H9 (cell line): Measurements from ENCODE around the gene SCYGR7. TPM values are rescaled to one million over a fixed set of nuclear protein-coding genes. Genes with fewer than 3 reads are reported as not detected.

Experiments used
- DNase-seq: peaks from one replicate; pipeline ENCODE4 v3.0.0-alpha.2; 2017
- H2AFZ ChIP-seq: one replicate; pipeline ENCODE4 v1.6.1; 2013; ENCODE audit warnings: mild to moderate bottlenecking, low read length, control low read depth, moderate library complexity
- H2AK5ac ChIP-seq: 2 replicates; pipeline ENCODE4 v1.6.1; 2013; ENCODE audit warnings: low read length, control low read depth, mixed read lengths; ENCODE audit not compliant: insufficient read length
- H2BK120ac ChIP-seq: one replicate; pipeline ENCODE4 v1.6.1; 2013; ENCODE audit warnings: low read depth, mild to moderate bottlenecking, low read length, control low read depth, inconsistent platforms; ENCODE audit not compliant: poor library complexity, severe bottlenecking
- H2BK12ac ChIP-seq: 2 replicates; pipeline ENCODE4 v1.6.1; 2013; ENCODE audit warnings: low read length, control low read depth, mixed read lengths, low read depth; ENCODE audit not compliant: insufficient read length
- H2BK15ac ChIP-seq: 2 replicates; pipeline ENCODE4 v1.6.1; 2013; ENCODE audit warnings: low read depth, low read length, control low read depth
- H2BK20ac ChIP-seq: one replicate; pipeline ENCODE4 v1.6.1; 2013; ENCODE audit warnings: low read depth, mild to moderate bottlenecking, low read length, control low read depth, inconsistent platforms; ENCODE audit not compliant: poor library complexity, severe bottlenecking
- H2BK5ac ChIP-seq: 2 replicates; pipeline ENCODE4 v1.6.1; 2013; ENCODE audit warnings: low read length, control low read depth, mixed read lengths; ENCODE audit not compliant: insufficient read length
- H3K14ac ChIP-seq: 2 replicates; pipeline ENCODE4 v1.6.1; 2013; ENCODE audit warnings: low read length, control low read depth; ENCODE audit not compliant: insufficient read depth
- H3K18ac ChIP-seq: 2 replicates; pipeline ENCODE4 v1.6.1; 2013; ENCODE audit warnings: low read depth, mild to moderate bottlenecking, mixed read lengths, low read length, control low read depth; ENCODE audit not compliant: insufficient read length
- H3K23ac ChIP-seq: 2 replicates; pipeline ENCODE4 v1.6.1; 2013; ENCODE audit warnings: low read length, control low read depth, mixed read lengths, low read depth; ENCODE audit not compliant: insufficient read length
- H3K23me2 ChIP-seq: 2 replicates; pipeline ENCODE4 v1.6.1; 2013; ENCODE audit warnings: low read depth, mild to moderate bottlenecking, mixed read lengths, low read length, control low read depth; ENCODE audit not compliant: insufficient read length, poor library complexity, severe bottlenecking
- H3K27ac ChIP-seq: 2 replicates; pipeline ENCODE4 v1.5.1; 2013; ENCODE audit warnings: low read length, control low read depth, mixed read lengths, low read depth; ENCODE audit not compliant: insufficient read length
- H3K27me3 ChIP-seq: 2 replicates; pipeline ENCODE4 v1.6.1; 2013; ENCODE audit warnings: low read length, control low read depth, inconsistent platforms; ENCODE audit not compliant: insufficient read depth
- H3K4ac ChIP-seq: 2 replicates; pipeline ENCODE4 v1.6.1; 2013; ENCODE audit warnings: low read depth, mild to moderate bottlenecking, control low read depth, inconsistent platforms, low read length, moderate library complexity
- H3K4me1 ChIP-seq: 2 replicates; pipeline ENCODE4 v1.6.1; 2013; ENCODE audit warnings: low read length, control low read depth, inconsistent platforms; ENCODE audit not compliant: insufficient read depth
- H3K4me2 ChIP-seq: 2 replicates; pipeline ENCODE4 v1.6.1; 2013; ENCODE audit warnings: low read length, control low read depth, mixed read lengths; ENCODE audit not compliant: insufficient read length, insufficient read depth
- H3K56ac ChIP-seq: 2 replicates; pipeline ENCODE4 v1.6.1; 2013; ENCODE audit warnings: low read depth, mild to moderate bottlenecking, mixed read lengths, low read length, control low read depth; ENCODE audit not compliant: insufficient read length
- H3K79me1 ChIP-seq: 2 replicates; pipeline ENCODE4 v1.6.1; 2013; ENCODE audit warnings: low read depth, mild to moderate bottlenecking, moderate library complexity, low read length, control low read depth, inconsistent platforms; ENCODE audit not compliant: insufficient read depth, poor library complexity, severe bottlenecking
- H3K79me2 ChIP-seq: 2 replicates; pipeline ENCODE4 v1.6.1; 2013; ENCODE audit warnings: low read length, control low read depth, inconsistent platforms; ENCODE audit not compliant: insufficient read depth
- H3K9ac ChIP-seq: 2 replicates; pipeline ENCODE4 v1.6.1; 2013; ENCODE audit warnings: low read length, control low read depth, mixed read lengths; ENCODE audit not compliant: insufficient read length; ENCODE audit errors: extremely low read depth
- H3K9me3 ChIP-seq: one replicate; pipeline ENCODE4 v1.6.1; 2013; ENCODE audit warnings: low read depth, low read length, inconsistent platforms; ENCODE audit not compliant: control insufficient read depth
- H3T11ph ChIP-seq: one replicate; pipeline ENCODE4 v1.6.1; 2013; ENCODE audit warnings: mild to moderate bottlenecking, low read length, control low read depth, inconsistent platforms
- H4K20me1 ChIP-seq: one replicate; pipeline ENCODE4 v1.6.1; 2013; ENCODE audit not compliant: control insufficient read depth, insufficient read length, insufficient read depth
- H4K5ac ChIP-seq: 2 replicates; pipeline ENCODE4 v1.6.1; 2013; ENCODE audit warnings: low read depth, mild to moderate bottlenecking, mixed read lengths, low read length, control low read depth; ENCODE audit not compliant: insufficient read length
- H4K8ac ChIP-seq: replicated peaks from 2 replicates; pipeline ENCODE4 v1.6.1; 2013; ENCODE audit warnings: low read length, control low read depth, mixed read lengths, low read depth; ENCODE audit not compliant: insufficient read length
- H4K91ac ChIP-seq: 2 replicates; pipeline ENCODE4 v1.6.1; 2013; ENCODE audit warnings: low read depth, mild to moderate bottlenecking, moderate library complexity, mixed read lengths, low read length, control low read depth; ENCODE audit not compliant: insufficient read length
- H3K27ac Mint-ChIP-seq, 3 experiments: 2 replicates in 2 of 3; 3 replicates in 1 of 3; pipeline ENCODE4 v1.8.0; 2020 to 2021; ENCODE audit warnings: mixed read lengths in 3 of 3, mild to moderate bottlenecking in 1 of 3, moderate library complexity in 1 of 3
- H3K27me3 Mint-ChIP-seq: 2 replicates; pipeline ENCODE4 v1.8.0; 2021; ENCODE audit warnings: low read depth, mild to moderate bottlenecking, moderate library complexity, mixed read lengths
- H3K36me3 Mint-ChIP-seq, 3 experiments: 2 replicates in 2 of 3; 3 replicates in 1 of 3; pipeline ENCODE4 v1.8.0; 2020 to 2021; ENCODE audit warnings: low read depth in 3 of 3, mixed read lengths in 3 of 3; ENCODE audit not compliant: insufficient read depth in 1 of 3
- H3K4me1 Mint-ChIP-seq, 2 experiments: 2 replicates each; pipeline ENCODE4 v1.8.0; 2020; ENCODE audit warnings: mixed read lengths in 2 of 2
- H3K4me3 Mint-ChIP-seq, 2 experiments: 2 replicates in 1 of 2; 3 replicates in 1 of 2; pipeline ENCODE4 v1.8.0; 2020 to 2021; ENCODE audit warnings: mild to moderate bottlenecking in 2 of 2, mixed read lengths in 2 of 2, moderate library complexity in 1 of 2
- H3K9me3 Mint-ChIP-seq, 2 experiments: 2 replicates in 1 of 2; 3 replicates in 1 of 2; pipeline ENCODE4 v1.8.0; 2020; ENCODE audit warnings: mild to moderate bottlenecking in 2 of 2, mixed read lengths in 2 of 2, moderate library complexity in 1 of 2
- CTCF ChIP-seq: fragments of 200-600 bp; sonication (generic); conservative IDR thresholded peaks from 3 replicates; pipeline ENCODE4 v1.8.0; 2021; ENCODE audit warnings: antibody characterized with exemption, mild to moderate bottlenecking
- WGBS: extraction: QIAGEN DNeasy Blood & Tissue Kit; methylation state at CpG from one replicate; pipeline ENCODE4 v1.1.7; 2013; ENCODE audit warnings: missing lambda C conversion rate, low lambda C conversion rate, mixed read lengths; ENCODE audit not compliant: insufficient read length; ENCODE audit errors: extremely low coverage; 5-methylcytosine and 5-hydroxymethylcytosine counted together
- total RNA-seq: library from RNA; stranded (reverse); gene quantifications from 2 replicates; pipeline ENCODE4 v1.2.1, GENCODE V29; 2021

The SCYGR7 gene
- total RNA-seq, 1 experiment from 2014 or later = not detected

- H3K9ac ChIP-seq = no peak overlapping the region
- H3K4ac ChIP-seq = no peak overlapping the region
- H3K9me3 ChIP-seq = no peaks in the 10 kb centered on the region
- H2AK5ac ChIP-seq = no peak overlapping the region
- Mint-ChIP-seq H3K27ac (no peak overlapping the region), H3K4me3 (no peak overlapping the region), H3K4me1 (no peaks in the 10 kb centered on the region), H3K27me3 (no peaks in the 10 kb centered on the region), H3K36me3 (no peaks in the 10 kb centered on the region; a peak in 1 of 7 replicates), H3K9me3 (no peaks in the 10 kb centered on the region)
- no peak overlapping the region for H2BK12ac ChIP-seq
- no peak overlapping the region for H3K56ac ChIP-seq
- H4K20me1 ChIP-seq = no peaks in the 10 kb centered on the region
- no peak overlapping the region for H3K4me2 ChIP-seq
- H2BK15ac ChIP-seq = no peak overlapping the region
- H4K8ac ChIP-seq = no peak overlapping the region
- H3T11ph ChIP-seq = no peak overlapping the region
- no peak overlapping the region for H3K23ac ChIP-seq
- no peaks in the 10 kb centered on the region for H3K4me1 ChIP-seq
- H2BK120ac ChIP-seq = no peak overlapping the region
- H3K23me2 ChIP-seq = no peaks in the 10 kb centered on the region
- TF ChIP-seq CTCF = no peak
- no peak overlapping the region for H2BK5ac ChIP-seq
- H4K91ac ChIP-seq = no peak overlapping the region
- H2BK20ac ChIP-seq = no peak overlapping the region
- no peak overlapping the region for H3K27ac ChIP-seq
- WGBS = no CpG with 5 or more reads among the region's 3 CpGs
- no peaks in the 10 kb centered on the region for H3K79me1 ChIP-seq
- no peak overlapping the region for H3K14ac ChIP-seq
- H2AFZ ChIP-seq = no peak overlapping the region
- no peak for DNase-seq
- no peak overlapping the region for H3K18ac ChIP-seq
- no peaks in the 10 kb centered on the region for H3K27me3 ChIP-seq
- no peak overlapping the region for H4K5ac ChIP-seq
- no peaks in the 10 kb centered on the region for H3K79me2 ChIP-seq
Measured at GRCh38 chr2:227687189-227687588, 40.9 kb upstream of the SCYGR7 start.
